Measurements from ENCODE around the gene ZNF14.

DNA sequence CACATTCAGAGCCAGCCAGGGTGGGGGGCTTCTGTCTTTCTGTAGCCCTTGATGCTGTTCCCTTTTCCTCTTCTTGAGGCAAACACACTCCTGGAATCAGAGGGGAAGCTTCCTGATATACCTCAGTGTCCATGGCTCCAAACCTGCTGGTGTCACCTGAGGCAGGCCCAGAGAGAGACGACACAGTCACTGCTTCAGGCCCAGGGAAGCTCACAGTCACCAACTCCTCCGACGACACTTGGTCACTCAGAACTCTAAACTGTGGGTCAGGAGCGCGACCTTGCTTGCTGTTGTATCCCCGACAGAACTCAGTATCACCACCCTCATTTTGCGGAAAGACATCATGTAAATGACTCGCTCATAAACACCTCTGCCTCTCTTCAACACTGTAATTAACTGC, 70.6 kb downstream of the ZNF14 start:
- TF ChIP-seq POLR2A (IDR thresholded peaks at IDR 0.05; ENCODE audit: low read length) = no peak
- no peak for TF ChIP-seq GATA1 (IDR thresholded peaks at IDR 0.05; ENCODE audit: low read depth, low read length)

Data from erythroblast (primary cell).